Measurements from ENCODE around the gene CDH4. TPM values are rescaled to one million over a fixed set of nuclear protein-coding genes. Genes with fewer than 3 reads are reported as not detected.

The CDH4 gene
- total and polyA plus RNA-seq, 4 experiments from 2014 or later = 0.39 to 1.1 (median 0.41) TPM; not detected in 1

DNA sequence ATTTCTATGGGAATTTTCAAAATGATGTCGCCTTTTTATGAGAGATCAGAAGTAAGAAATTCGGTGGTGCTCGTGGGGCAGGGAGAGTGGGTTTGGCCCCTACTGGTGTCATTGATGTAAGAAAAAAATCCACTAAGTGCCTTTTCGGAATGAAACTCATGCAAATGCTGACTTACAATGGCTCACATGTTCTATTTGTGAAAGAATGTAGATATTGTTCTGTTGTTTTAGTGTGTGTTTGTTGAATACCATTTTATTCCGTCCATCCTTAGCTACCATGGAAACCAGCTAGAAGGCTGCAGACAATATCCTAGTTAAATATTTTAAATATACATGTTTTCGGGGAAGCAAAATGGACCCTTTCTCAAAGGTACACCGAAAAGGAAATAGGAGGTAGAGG lies 508.7 kb downstream of the CDH4 start:
- Histone ChIP-seq H3K27ac (ENCODE audit: low read depth, low read length) (no peak overlapping the region), H3K27me3 (ENCODE audit: insufficient read depth, low read length) (no peaks in the 10 kb centered on the region), H3K4me1 (ENCODE audit: insufficient read depth, low read length) (no peaks in the 10 kb centered on the region), H3K9me3 (ENCODE audit: control insufficient read depth in 1 of 2, low read length in 2 of 2) (no peaks in the 10 kb centered on the region), H3K4me3 (ENCODE audit: low read length in 2 of 2) (no peak overlapping the region), H3K36me3 (ENCODE audit: insufficient read depth, low read length) (no peaks in the 10 kb centered on the region)
- H3K9me3 Mint-ChIP-seq = no peaks in the 10 kb centered on the region
- DNase-seq = no peak
- ChIA-PET CTCF (ENCODE audit: partially characterized antibody) (no interaction called here), POLR2A (ENCODE audit: partially characterized antibody) (no interaction called here)
- intact Hi-C loops (cut with micrococcal nuclease) = no loop called here
- H3K27me3 Mint-ChIP-seq = peaks cover 0 to 7% of the 10 kb centered on the region in 2 donors
- no peaks in the 10 kb centered on the region for H3K36me3 Mint-ChIP-seq
- no peak overlapping the region for H3K4me3 Mint-ChIP-seq
- no peak overlapping the region for H3K27ac Mint-ChIP-seq
- no peaks in the 10 kb centered on the region for H3K4me1 Mint-ChIP-seq

GRCh38 chr20:61761453-61762166 lies 509.5 kb downstream of the CDH4 start:
- no peaks in the 10 kb centered on the region for H3K9me3 ChIP-seq (ENCODE audit: control insufficient read depth in 1 of 2, low read length in 2 of 2)
- no peaks in the 10 kb centered on the region for H3K36me3 ChIP-seq (ENCODE audit: insufficient read depth, low read length)
- no peak overlapping the region for H3K4me3 ChIP-seq (ENCODE audit: low read length in 2 of 2)
- no peaks in the 10 kb centered on the region for H3K4me1 Mint-ChIP-seq
- intact Hi-C loops (cut with micrococcal nuclease) = no loop called here
- no peak overlapping the region for H3K27ac Mint-ChIP-seq
- CTCF ChIA-PET (ENCODE audit: partially characterized antibody) = no interaction called here
- H3K27me3 ChIP-seq (ENCODE audit: insufficient read depth, low read length) = no peaks in the 10 kb centered on the region
- H3K27ac ChIP-seq (ENCODE audit: low read depth, low read length) = no peak overlapping the region
- no peak for DNase-seq
- POLR2A ChIA-PET (ENCODE audit: partially characterized antibody) = no interaction called here
- H3K27me3 Mint-ChIP-seq = peaks cover 0 to 7% of the 10 kb centered on the region in 2 donors
- no peak overlapping the region for H3K4me3 Mint-ChIP-seq
- H3K36me3 Mint-ChIP-seq = no peaks in the 10 kb centered on the region
- no peaks in the 10 kb centered on the region for H3K9me3 Mint-ChIP-seq
- no peaks in the 10 kb centered on the region for H3K4me1 ChIP-seq (ENCODE audit: insufficient read depth, low read length)

- no peaks in the 10 kb centered on the region for H3K4me1 ChIP-seq (ENCODE audit: insufficient read depth, low read length)
- no peak overlapping the region for H3K4me3 ChIP-seq (ENCODE audit: low read length in 2 of 2)
- H3K36me3 ChIP-seq (ENCODE audit: insufficient read depth, low read length) = no peaks in the 10 kb centered on the region
- H3K27me3 ChIP-seq (ENCODE audit: insufficient read depth, low read length) = no peaks in the 10 kb centered on the region
- no peak overlapping the region for H3K27ac ChIP-seq (ENCODE audit: low read depth, low read length)
- ChIA-PET CTCF (ENCODE audit: partially characterized antibody) (no interaction called here), POLR2A (ENCODE audit: partially characterized antibody) (no interaction called here)
- intact Hi-C loops (cut with micrococcal nuclease) = no loop called here
- DNase-seq = no peak
- H3K4me1 Mint-ChIP-seq = no peaks in the 10 kb centered on the region
- H3K27me3 Mint-ChIP-seq = peaks cover 0 to 7% of the 10 kb centered on the region in 2 donors
- H3K36me3 Mint-ChIP-seq = no peaks in the 10 kb centered on the region
- no peak overlapping the region for H3K27ac Mint-ChIP-seq
- H3K9me3 Mint-ChIP-seq = no peaks in the 10 kb centered on the region
- no peak overlapping the region for H3K4me3 Mint-ChIP-seq
- no peaks in the 10 kb centered on the region for H3K9me3 ChIP-seq (ENCODE audit: control insufficient read depth in 1 of 2, low read length in 2 of 2)
These were observed 510.2 kb downstream of the CDH4 start for GRCh38 chr20:61762167-61762710.

DNA sequence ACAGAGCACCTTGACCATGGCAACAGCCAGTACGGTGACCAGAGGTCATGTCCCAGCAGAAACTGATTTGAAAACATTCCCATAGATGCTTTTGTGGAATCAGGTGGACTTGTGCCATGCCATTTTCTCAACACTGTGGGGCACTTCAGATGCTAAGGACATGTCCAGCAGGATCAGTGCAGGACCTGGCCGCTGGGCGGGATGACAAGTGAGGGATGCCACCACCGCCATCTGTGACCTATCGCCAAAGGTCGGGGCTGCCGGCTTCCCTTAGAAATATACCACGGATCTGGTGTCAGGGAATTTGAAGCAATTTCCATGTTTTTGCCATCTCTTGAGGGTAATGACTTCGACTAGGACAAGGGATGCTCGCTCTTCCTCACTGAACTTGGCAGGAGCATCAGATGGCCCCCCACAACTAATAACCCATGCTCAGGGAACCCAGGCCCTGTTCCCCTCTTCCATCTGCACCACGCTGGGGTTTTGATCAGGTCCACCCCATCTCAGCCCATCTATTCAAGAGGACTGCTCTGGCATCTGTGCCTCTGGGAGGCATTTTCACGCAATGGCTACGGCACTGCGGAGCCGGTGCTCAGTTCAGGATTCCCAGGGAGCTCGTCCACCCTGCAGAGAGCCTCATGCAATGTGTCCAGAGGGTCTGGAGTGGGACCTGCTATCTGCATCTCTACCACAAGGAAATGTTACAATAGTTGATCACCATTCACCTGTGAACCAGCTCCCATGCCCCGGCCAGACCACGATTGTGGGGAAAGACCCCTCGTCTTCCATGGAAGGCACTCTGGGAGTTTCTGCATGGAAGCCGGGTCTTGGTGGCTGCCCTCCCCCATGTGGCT lies 511.1 kb downstream of the CDH4 start:
- no peak for DNase-seq
- POLR2A ChIA-PET (ENCODE audit: partially characterized antibody) = no interaction called here

DNA sequence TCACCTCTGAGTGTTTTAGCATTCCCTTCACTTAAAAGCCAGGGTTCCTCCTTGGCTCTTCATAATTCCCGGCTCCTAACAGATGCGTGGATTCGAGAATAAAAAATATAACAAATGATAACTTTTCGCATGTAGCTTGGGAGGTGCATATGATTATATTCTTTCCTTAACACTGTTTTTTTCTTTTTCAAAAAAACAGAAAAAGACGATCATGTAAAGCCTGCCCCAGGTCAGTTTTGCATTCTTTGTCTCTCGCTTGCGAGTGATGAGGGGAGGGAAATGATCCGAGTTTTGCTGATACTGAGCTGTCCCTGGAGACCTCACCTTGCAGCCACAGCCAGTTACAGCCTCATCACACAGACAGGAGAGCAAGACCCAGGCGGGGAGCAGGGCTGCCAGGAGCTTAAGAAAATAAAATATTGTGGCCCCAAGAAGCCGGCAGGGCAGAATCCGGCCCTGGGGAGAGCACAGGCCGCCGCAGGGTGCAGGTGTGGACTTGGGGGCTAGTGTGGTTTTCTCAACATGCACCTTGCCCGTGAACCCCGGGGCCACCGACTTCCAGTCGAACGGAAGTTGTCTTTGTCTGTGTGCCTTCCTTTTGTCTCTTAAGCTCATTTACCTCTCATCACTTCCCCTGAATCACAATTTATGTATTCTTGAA lies 511.8 kb downstream of the CDH4 start:
- H3K4me3 Mint-ChIP-seq = no peak overlapping the region
- H3K27me3 Mint-ChIP-seq = peaks cover 0 to 5% of the 10 kb centered on the region in 2 donors
- no peaks in the 10 kb centered on the region for H3K27me3 ChIP-seq (ENCODE audit: insufficient read depth, low read length)
- ChIA-PET POLR2A (ENCODE audit: partially characterized antibody) (no interaction called here), CTCF (ENCODE audit: partially characterized antibody) (interaction anchor here (0.7 kb wide), 1 partner anchor 65 kb away, joined by 3 read pairs; no protein-coding TSS in a partner anchor)
- no peaks in the 10 kb centered on the region for H3K36me3 ChIP-seq (ENCODE audit: insufficient read depth, low read length)
- H3K27ac Mint-ChIP-seq = no peak overlapping the region
- H3K4me1 ChIP-seq (ENCODE audit: insufficient read depth, low read length) = no peaks in the 10 kb centered on the region
- H3K36me3 Mint-ChIP-seq = no peaks in the 10 kb centered on the region
- H3K27ac ChIP-seq (ENCODE audit: low read depth, low read length) = no peak overlapping the region
- DNase-seq = no peak
- H3K4me1 Mint-ChIP-seq = peaks cover 0 to 1% (median 0%) of the 10 kb centered on the region in 4 donors
- intact Hi-C loops (cut with micrococcal nuclease) = no loop called here
- no peak overlapping the region for H3K4me3 ChIP-seq (ENCODE audit: low read length in 2 of 2)
- H3K9me3 ChIP-seq (ENCODE audit: control insufficient read depth in 1 of 2, low read length in 2 of 2) = no peaks in the 10 kb centered on the region
- H3K9me3 Mint-ChIP-seq = no peaks in the 10 kb centered on the region

More for the DNA sequence above, 511.1 kb downstream of the CDH4 start:
- Mint-ChIP-seq H3K27me3 (peaks cover 0 to 5% of the 10 kb centered on the region in 2 donors), H3K27ac (no peak overlapping the region), H3K36me3 (no peaks in the 10 kb centered on the region), H3K9me3 (no peaks in the 10 kb centered on the region), H3K4me1 (peaks cover 0 to 1% (median 0%) of the 10 kb centered on the region in 4 donors), H3K4me3 (no peak overlapping the region)
- Histone ChIP-seq H3K36me3 (ENCODE audit: insufficient read depth, low read length) (no peaks in the 10 kb centered on the region), H3K4me3 (ENCODE audit: low read length in 2 of 2) (no peak overlapping the region), H3K9me3 (ENCODE audit: control insufficient read depth in 1 of 2, low read length in 2 of 2) (no peaks in the 10 kb centered on the region), H3K4me1 (ENCODE audit: insufficient read depth, low read length) (no peaks in the 10 kb centered on the region), H3K27me3 (ENCODE audit: insufficient read depth, low read length) (no peaks in the 10 kb centered on the region), H3K27ac (ENCODE audit: low read depth, low read length) (no peak overlapping the region)
- intact Hi-C loops (cut with micrococcal nuclease) = no loop called here
- CTCF ChIA-PET (ENCODE audit: partially characterized antibody) = interaction anchor here (0.7 kb wide), 1 partner anchor 64 kb away, joined by 3 read pairs; no protein-coding TSS in a partner anchor

- Histone ChIP-seq H3K27ac (ENCODE audit: low read depth, low read length) (no peak overlapping the region), H3K4me3 (ENCODE audit: low read length in 2 of 2) (no peak overlapping the region), H3K27me3 (ENCODE audit: insufficient read depth, low read length) (no peaks in the 10 kb centered on the region), H3K4me1 (ENCODE audit: insufficient read depth, low read length) (no peaks in the 10 kb centered on the region), H3K9me3 (ENCODE audit: control insufficient read depth in 1 of 2, low read length in 2 of 2) (no peaks in the 10 kb centered on the region), H3K36me3 (ENCODE audit: insufficient read depth, low read length) (no peaks in the 10 kb centered on the region)
- intact Hi-C loops (cut with micrococcal nuclease) = no loop called here
- Mint-ChIP-seq H3K27ac (no peak overlapping the region), H3K9me3 (no peaks in the 10 kb centered on the region), H3K36me3 (no peaks in the 10 kb centered on the region), H3K4me1 (peaks cover 0 to 1% (median 0%) of the 10 kb centered on the region in 4 donors), H3K27me3 (peaks cover 0 to 5% of the 10 kb centered on the region in 2 donors), H3K4me3 (no peak overlapping the region)
- ChIA-PET POLR2A (ENCODE audit: partially characterized antibody) (interaction anchor here (0.5 kb wide), 1 partner anchor 45 kb away, joined by 4 read pairs; no protein-coding TSS in a partner anchor), CTCF (ENCODE audit: partially characterized antibody) (no interaction called here)
- DNase-seq = no peak
These were observed 512.5 kb downstream of the CDH4 start for GRCh38 chr20:61764471-61765025.
